Activated CD4-positive, alpha-beta memory T cell treated with anti-CD3 and anti-CD28 coated beads for 36 hours (primary cell): ENCODE results near the gene SART3. TPM values are rescaled to one million over a fixed set of nuclear protein-coding genes. Genes with fewer than 3 reads are reported as not detected.
A peak's percentile ranks its signal among the peaks of the same experiment; 100 is the strongest.

Source experiments
- CTCF ChIA-PET: fragments of 350-600 bp; sonication (Branson Sonifier 250); formaldehyde crosslinking; loops from one replicate; lab custom pipeline; 2021; ENCODE audit warnings: antibody characterized with exemption, inconsistent platforms; lab: Charles Lee
- POLR2A ChIA-PET: fragments of 350-600 bp; sonication (Branson Sonifier 250); formaldehyde crosslinking; loops from one replicate; lab custom pipeline; 2021; ENCODE audit warnings: antibody characterized with exemption; lab: Charles Lee
- DNase-seq: peaks from one replicate; pipeline ENCODE4 v3.0.0-alpha.2; 2020
- H3K27ac Mint-ChIP-seq: one replicate; pipeline ENCODE4 v1.8.0; 2021; ENCODE audit warnings: mixed read lengths
- H3K27me3 Mint-ChIP-seq: one replicate; pipeline ENCODE4 v1.8.0; 2021; ENCODE audit warnings: mixed read lengths
- H3K36me3 Mint-ChIP-seq: one replicate; pipeline ENCODE4 v1.8.0; 2021; ENCODE audit warnings: mixed read lengths
- H3K4me1 Mint-ChIP-seq: one replicate; pipeline ENCODE4 v1.8.0; 2021; ENCODE audit warnings: low read depth, mixed read lengths
- H3K4me3 Mint-ChIP-seq: one replicate; pipeline ENCODE4 v1.8.0; 2021; ENCODE audit warnings: mild to moderate bottlenecking, mixed read lengths
- H3K9me3 Mint-ChIP-seq: one replicate; pipeline ENCODE4 v1.8.0; 2021; ENCODE audit warnings: mixed read lengths
- intact Hi-C: fragments of 100-400 bp; cut with micrococcal nuclease; formaldehyde crosslinking; loops from one replicate; pipeline ENCODE4 v1.15.1; 2023
- total RNA-seq, 2 experiments: library from RNA; stranded (reverse); gene quantifications; one replicate each; pipeline ENCODE4 v1.2.3, GENCODE V29; 2021

The SART3 gene
- total RNA-seq, 2 experiments from 2014 or later: 84.3 to 91.5 TPM

- CTCF ChIA-PET: interaction anchor here (0.6 to 0.9 kb wide), 4 partner anchors 101 to 1010 kb away, joined by 3 to 4 read pairs (median 4); no protein-coding TSS in a partner anchor
- peaks cover 32% of the 10 kb centered on the region for H3K4me1 Mint-ChIP-seq
- no peaks in the 10 kb centered on the region for H3K9me3 Mint-ChIP-seq
- POLR2A ChIA-PET: interaction anchor here (0.6 to 1.2 kb wide), 2 partner anchors 52 to 117 kb away, joined by 3 read pairs; no protein-coding TSS in a partner anchor
- no peaks in the 10 kb centered on the region for H3K27me3 Mint-ChIP-seq
- peak overlapping the region; percentile 88 for H3K4me3 Mint-ChIP-seq
- no peak for DNase-seq
- intact Hi-C loops: loop anchor here (2.0 to 10.0 kb wide), 5 partner anchors 104 to 1058 kb away; partner anchors contain the start of genes CMKLR1, MMAB and MVK
- H3K27ac Mint-ChIP-seq: peak overlapping the region; percentile 78
- peaks cover 9% of the 10 kb centered on the region for H3K36me3 Mint-ChIP-seq
These were observed 46.5 kb downstream of the SART3 start for GRCh38 chr12:108514468-108514972.

- POLR2A ChIA-PET: interaction anchor here (0.8 kb wide), 1 partner anchor 48 kb away, joined by 3 read pairs; no protein-coding TSS in a partner anchor
- Mint-ChIP-seq H3K27me3 (no peaks in the 10 kb centered on the region), H3K27ac (no peak overlapping the region), H3K4me3 (no peak overlapping the region), H3K36me3 (no peaks in the 10 kb centered on the region), H3K4me1 (peaks cover 35% of the 10 kb centered on the region), H3K9me3 (no peaks in the 10 kb centered on the region)
- intact Hi-C loops: loop anchor here (5.0 to 10.0 kb wide), 4 partner anchors 177 to 1060 kb away; partner anchors contain the start of genes CMKLR1, MMAB and MVK
- CTCF ChIA-PET: interaction anchor here (0.6 to 1.8 kb wide), 24 partner anchors 11 to 1840 kb away, joined by 3 to 23 read pairs (median 4); no protein-coding TSS in a partner anchor
- DNase-seq: peak; percentile 86
These were observed 49.1 kb downstream of the SART3 start for GRCh38 chr12:108511633-108512540.

GRCh38 chr12:108510836-108511235 is 50.1 kb downstream of the SART3 start:
- H3K4me3 Mint-ChIP-seq: no peak overlapping the region
- intact Hi-C loops: loop anchor here (5.0 to 10.0 kb wide), 4 partner anchors 176 to 1061 kb away; partner anchors contain the start of genes CMKLR1, MMAB and MVK
- H3K9me3 Mint-ChIP-seq: no peaks in the 10 kb centered on the region
- DNase-seq: no peak
- peaks cover under 1% of the 10 kb centered on the region for H3K27me3 Mint-ChIP-seq
- POLR2A ChIA-PET: no interaction called here
- peaks cover 25% of the 10 kb centered on the region for H3K4me1 Mint-ChIP-seq
- H3K36me3 Mint-ChIP-seq: no peaks in the 10 kb centered on the region
- no peak overlapping the region for H3K27ac Mint-ChIP-seq
- CTCF ChIA-PET: interaction anchor here (1.3 to 1.4 kb wide), 2 partner anchors 518 to 612 kb away, joined by 3 read pairs; no protein-coding TSS in a partner anchor

GRCh38 chr12:108509806-108510205 is 51.2 kb downstream of the SART3 start:
- no peaks in the 10 kb centered on the region for H3K36me3 Mint-ChIP-seq
- H3K4me3 Mint-ChIP-seq: no peak overlapping the region
- ChIA-PET CTCF (interaction anchor here (1.3 kb wide), 1 partner anchor 517 kb away, joined by 3 read pairs; no protein-coding TSS in a partner anchor), POLR2A (no interaction called here)
- no peak overlapping the region for H3K27ac Mint-ChIP-seq
- intact Hi-C loops: loop anchor here (2.0 to 10.0 kb wide), 5 partner anchors 175 to 1062 kb away; partner anchors contain the start of genes CMKLR1, MMAB and MVK
- peaks cover 8% of the 10 kb centered on the region for H3K27me3 Mint-ChIP-seq
- no peak for DNase-seq
- no peaks in the 10 kb centered on the region for H3K9me3 Mint-ChIP-seq
- peaks cover 23% of the 10 kb centered on the region for H3K4me1 Mint-ChIP-seq

- intact Hi-C loops: loop anchor here (2.0 kb wide), 1 partner anchor 517 kb away; no protein-coding TSS in a partner anchor
- DNase-seq: peak; percentile 60
- Mint-ChIP-seq H3K4me1 (peaks cover 20% of the 10 kb centered on the region), H3K36me3 (peaks cover 4% of the 10 kb centered on the region), H3K27ac (no peak overlapping the region), H3K9me3 (peaks cover 13% of the 10 kb centered on the region), H3K4me3 (no peak overlapping the region), H3K27me3 (peaks cover 15% of the 10 kb centered on the region)
- ChIA-PET POLR2A (no interaction called here), CTCF (interaction anchor here (1.1 to 1.3 kb wide), 3 partner anchors 12 to 517 kb away, joined by 3 to 4 read pairs (median 3); no protein-coding TSS in a partner anchor)
These were observed 52.9 kb downstream of the SART3 start for GRCh38 chr12:108507971-108508642.

- intact Hi-C loops: no loop called here
- peaks cover 17% of the 10 kb centered on the region for H3K27me3 Mint-ChIP-seq
- peaks cover 21% of the 10 kb centered on the region for H3K9me3 Mint-ChIP-seq
- ChIA-PET POLR2A (no interaction called here), CTCF (no interaction called here)
- peaks cover 4% of the 10 kb centered on the region for H3K36me3 Mint-ChIP-seq
- DNase-seq: no peak
- H3K4me1 Mint-ChIP-seq: peaks cover 9% of the 10 kb centered on the region
- H3K27ac Mint-ChIP-seq: no peak overlapping the region
- no peak overlapping the region for H3K4me3 Mint-ChIP-seq
These were observed 55.8 kb downstream of the SART3 start for GRCh38 chr12:108505129-108505528.

- CTCF ChIA-PET: no interaction called here
- DNase-seq: no peak
- H3K4me3 Mint-ChIP-seq: no peak overlapping the region
- H3K9me3 Mint-ChIP-seq: peaks cover 21% of the 10 kb centered on the region
- H3K4me1 Mint-ChIP-seq: peaks cover under 1% of the 10 kb centered on the region
- POLR2A ChIA-PET: no interaction called here
- H3K27me3 Mint-ChIP-seq: peaks cover 21% of the 10 kb centered on the region
- no peak overlapping the region for H3K27ac Mint-ChIP-seq
- H3K36me3 Mint-ChIP-seq: peaks cover 4% of the 10 kb centered on the region
- intact Hi-C loops: no loop called here
These were observed 58.1 kb downstream of the SART3 start for GRCh38 chr12:108502922-108503321.

- intact Hi-C loops: no loop called here
- Mint-ChIP-seq H3K4me1 (no peaks in the 10 kb centered on the region), H3K27me3 (peaks cover 20% of the 10 kb centered on the region), H3K36me3 (no peaks in the 10 kb centered on the region), H3K4me3 (no peak overlapping the region), H3K27ac (no peak overlapping the region), H3K9me3 (peaks cover 8% of the 10 kb centered on the region)
- DNase-seq: no peak
- POLR2A ChIA-PET: no interaction called here
- CTCF ChIA-PET: interaction anchor here (0.7 kb wide), 1 partner anchor 645 kb away, joined by 4 read pairs; no protein-coding TSS in a partner anchor
These were observed 62.8 kb downstream of the SART3 start for GRCh38 chr12:108498136-108498535.

- POLR2A ChIA-PET: no interaction called here
- H3K27me3 Mint-ChIP-seq: peaks cover 19% of the 10 kb centered on the region
These were observed 65.0 kb downstream of the SART3 start for GRCh38 chr12:108495823-108496579.

GRCh38 chr12:108495054-108495453 is 65.9 kb downstream of the SART3 start:
- H3K27ac Mint-ChIP-seq: no peak overlapping the region
- H3K27me3 Mint-ChIP-seq: peaks cover 18% of the 10 kb centered on the region
- DNase-seq: peak; percentile 33
- no peaks in the 10 kb centered on the region for H3K9me3 Mint-ChIP-seq
- intact Hi-C loops: no loop called here
- no peaks in the 10 kb centered on the region for H3K4me1 Mint-ChIP-seq
- no peaks in the 10 kb centered on the region for H3K36me3 Mint-ChIP-seq
- CTCF ChIA-PET: interaction anchor here (1.4 kb wide), 1 partner anchor 11 kb away, joined by 4 read pairs; no protein-coding TSS in a partner anchor
- POLR2A ChIA-PET: no interaction called here
- H3K4me3 Mint-ChIP-seq: no peak overlapping the region

More at GRCh38 chr12:108495823-108496579, 65.0 kb downstream of the SART3 start:
- Mint-ChIP-seq H3K4me1 (no peaks in the 10 kb centered on the region), H3K4me3 (no peak overlapping the region), H3K36me3 (no peaks in the 10 kb centered on the region), H3K9me3 (no peaks in the 10 kb centered on the region), H3K27ac (no peak overlapping the region)
- DNase-seq: no peak
- CTCF ChIA-PET: interaction anchor here (0.7 to 1.4 kb wide), 3 partner anchors 10 to 16 kb away, joined by 3 to 4 read pairs (median 3); no protein-coding TSS in a partner anchor
- intact Hi-C loops: no loop called here

- ChIA-PET POLR2A (no interaction called here), CTCF (no interaction called here)
- Mint-ChIP-seq H3K4me3 (no peak overlapping the region), H3K27ac (no peak overlapping the region), H3K27me3 (peaks cover 29% of the 10 kb centered on the region), H3K36me3 (peaks cover 5% of the 10 kb centered on the region), H3K4me1 (no peaks in the 10 kb centered on the region), H3K9me3 (peaks cover 10% of the 10 kb centered on the region)
- DNase-seq: no peak
- intact Hi-C loops: no loop called here
These were observed 69.7 kb downstream of the SART3 start for GRCh38 chr12:108491256-108491655.
